Left ventricle myocardium inferior (tissue), 1 donor: Measurements from ENCODE around the gene EP400. TPM values are rescaled to one million over a fixed set of nuclear protein-coding genes. Genes with fewer than 3 reads are reported as not detected.

Source experiments
- DNase-seq: peaks from one replicate; pipeline ENCODE4 v3.0.0-alpha.2; 2020
- H3K27ac ChIP-seq: fragments of 200-600 bp; replicated peaks from 2 replicates; pipeline ENCODE4 v1.8.0; 2021
- H3K27me3 ChIP-seq: fragments of 200-600 bp; 2 replicates; pipeline ENCODE4 v1.8.0; 2021; ENCODE audit warnings: low read depth
- H3K36me3 ChIP-seq: fragments of 200-600 bp; 2 replicates; pipeline ENCODE4 v1.8.0; 2021
- H3K4me1 ChIP-seq: fragments of 200-600 bp; 2 replicates; pipeline ENCODE4 v1.8.0; 2021
- H3K4me3 ChIP-seq: fragments of 200-600 bp; 2 replicates; pipeline ENCODE4 v1.8.0; 2021; ENCODE audit warnings: mild to moderate bottlenecking, moderate library complexity
- H3K9me3 ChIP-seq: fragments of 200-600 bp; replicated peaks from 2 replicates; pipeline ENCODE4 v1.8.0; 2021
- intact Hi-C: fragments of 100-400 bp; cut with micrococcal nuclease; formaldehyde crosslinking; loops from one replicate; pipeline ENCODE4 v1.11.0; 2022
- total RNA-seq: library from RNA; stranded (reverse); fragmentation: NEBNext Ultra II Directional; extraction: Animal tissue kit (Norgen Biotek cat#: 25700); gene quantifications from one replicate; pipeline ENCODE4 v1.2.1, GENCODE V29; 2021
- TF ChIP-seq, protein P1 (sequence below): fragments of 200-600 bp; IDR thresholded peaks from 2 replicates; pipeline ENCODE4 v1.8.0; 2021; ENCODE audit warnings: antibody characterized with exemption, mild to moderate bottlenecking, borderline replicate concordance
- donor health status: DM: no; HTN: yes; CAD: no; lungs with severe emphysema.

Gene EP400
- total RNA-seq, 1 donor from 2014 or later: 15.3 TPM

DNA sequence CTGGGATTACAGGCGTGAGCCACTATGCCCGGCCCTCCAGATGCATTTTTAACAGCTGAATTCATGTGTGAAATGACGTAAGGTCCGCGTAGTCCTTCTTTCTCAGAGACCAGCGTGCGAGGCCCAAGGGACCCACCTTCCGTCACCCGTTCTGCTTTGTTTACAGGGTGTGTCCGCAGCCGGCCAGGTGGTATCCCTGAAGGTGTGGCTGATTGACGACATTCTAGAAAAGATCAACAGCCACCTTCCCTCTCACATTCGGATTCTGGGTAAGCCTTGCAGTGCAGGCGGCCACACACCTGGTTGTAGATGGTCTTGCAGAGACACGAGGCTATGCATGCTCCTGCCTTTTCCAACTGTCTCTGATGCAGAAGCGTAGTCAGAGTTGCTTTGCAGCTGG, 10.7 kb upstream of the EP400 start:
- no peak for DNase-seq
- Histone ChIP-seq H3K27me3 (no peaks in the 10 kb centered on the region), H3K9me3 (no peaks in the 10 kb centered on the region), H3K36me3 (peaks cover 50% of the 10 kb centered on the region), H3K4me3 (no peak overlapping the region), H3K4me1 (no peaks in the 10 kb centered on the region), H3K27ac (no peak overlapping the region)
- TF ChIP-seq, protein P1, sequence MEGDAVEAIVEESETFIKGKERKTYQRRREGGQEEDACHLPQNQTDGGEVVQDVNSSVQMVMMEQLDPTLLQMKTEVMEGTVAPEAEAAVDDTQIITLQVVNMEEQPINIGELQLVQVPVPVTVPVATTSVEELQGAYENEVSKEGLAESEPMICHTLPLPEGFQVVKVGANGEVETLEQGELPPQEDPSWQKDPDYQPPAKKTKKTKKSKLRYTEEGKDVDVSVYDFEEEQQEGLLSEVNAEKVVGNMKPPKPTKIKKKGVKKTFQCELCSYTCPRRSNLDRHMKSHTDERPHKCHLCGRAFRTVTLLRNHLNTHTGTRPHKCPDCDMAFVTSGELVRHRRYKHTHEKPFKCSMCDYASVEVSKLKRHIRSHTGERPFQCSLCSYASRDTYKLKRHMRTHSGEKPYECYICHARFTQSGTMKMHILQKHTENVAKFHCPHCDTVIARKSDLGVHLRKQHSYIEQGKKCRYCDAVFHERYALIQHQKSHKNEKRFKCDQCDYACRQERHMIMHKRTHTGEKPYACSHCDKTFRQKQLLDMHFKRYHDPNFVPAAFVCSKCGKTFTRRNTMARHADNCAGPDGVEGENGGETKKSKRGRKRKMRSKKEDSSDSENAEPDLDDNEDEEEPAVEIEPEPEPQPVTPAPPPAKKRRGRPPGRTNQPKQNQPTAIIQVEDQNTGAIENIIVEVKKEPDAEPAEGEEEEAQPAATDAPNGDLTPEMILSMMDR: no peak
- intact Hi-C loops: no loop called here

DNA sequence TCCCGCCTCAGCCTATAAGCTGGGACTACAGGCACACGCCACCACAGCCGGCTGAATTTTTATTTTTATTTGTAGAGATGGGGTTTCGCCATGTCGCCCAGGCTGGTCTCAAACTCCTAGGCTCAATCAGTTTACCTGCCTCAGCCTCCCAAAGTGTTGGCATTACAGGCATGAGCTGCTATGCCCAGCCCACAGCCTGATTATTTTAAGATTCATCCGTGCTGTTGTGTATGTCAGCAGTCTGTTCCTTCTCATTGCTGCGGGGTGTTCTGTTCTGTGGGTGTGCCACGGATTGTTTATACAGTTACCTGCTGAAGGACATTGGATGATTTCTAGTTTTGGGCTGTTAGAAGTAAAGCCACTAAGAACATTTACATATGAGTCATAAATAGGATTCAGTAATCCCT, 9.6 kb upstream of the EP400 start:
- Histone ChIP-seq H3K27ac (no peak overlapping the region), H3K9me3 (no peaks in the 10 kb centered on the region), H3K36me3 (peaks cover 49% of the 10 kb centered on the region), H3K27me3 (no peaks in the 10 kb centered on the region), H3K4me1 (no peaks in the 10 kb centered on the region), H3K4me3 (no peak overlapping the region)
- intact Hi-C loops: no loop called here
- no peak for DNase-seq
- TF ChIP-seq, protein P1: no peak

DNA sequence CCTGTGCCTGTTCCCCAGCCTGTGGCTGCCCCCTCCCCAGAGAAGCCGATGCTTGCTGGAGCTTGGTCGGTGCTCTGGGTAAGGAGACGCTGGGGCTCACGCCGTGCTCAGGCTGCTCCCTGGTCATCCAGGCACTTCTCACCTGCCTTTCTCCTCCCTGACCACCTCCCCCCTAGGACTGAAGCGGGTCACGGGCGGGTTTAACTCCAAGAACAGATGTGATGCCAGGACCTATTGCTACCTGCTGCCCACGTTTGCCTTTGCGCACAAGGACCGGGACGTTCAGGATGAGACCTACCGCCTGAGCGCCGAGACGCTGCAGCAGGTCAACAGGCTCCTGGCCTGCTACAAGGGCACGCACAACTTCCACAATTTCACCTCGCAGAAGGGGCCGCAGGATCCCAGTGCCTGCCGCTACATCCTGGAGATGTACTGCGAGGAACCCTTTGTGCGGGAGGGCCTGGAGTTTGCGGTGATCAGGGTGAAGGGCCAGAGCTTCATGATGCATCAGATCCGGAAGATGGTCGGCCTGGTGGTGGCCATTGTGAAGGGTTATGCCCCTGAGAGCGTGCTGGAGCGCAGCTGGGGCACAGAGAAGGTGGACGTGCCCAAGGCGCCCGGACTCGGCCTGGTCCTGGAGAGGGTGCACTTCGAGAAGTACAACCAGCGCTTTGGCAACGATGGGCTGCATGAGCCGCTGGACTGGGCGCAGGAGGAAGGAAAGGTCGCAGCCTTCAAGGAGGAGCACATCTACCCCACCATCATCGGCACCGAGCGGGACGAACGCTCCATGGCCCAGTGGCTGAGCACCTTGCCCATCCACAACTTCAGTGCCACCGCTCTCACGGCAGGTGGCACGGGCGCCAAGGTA, 8.4 kb upstream of the EP400 start:
- Histone ChIP-seq H3K27ac (no peak overlapping the region), H3K4me3 (no peak overlapping the region), H3K4me1 (no peaks in the 10 kb centered on the region), H3K27me3 (no peaks in the 10 kb centered on the region), H3K9me3 (no peaks in the 10 kb centered on the region), H3K36me3 (peaks cover 46% of the 10 kb centered on the region)
- intact Hi-C loops: no loop called here
- DNase-seq: no peak
- TF ChIP-seq, protein P1: no peak

DNA sequence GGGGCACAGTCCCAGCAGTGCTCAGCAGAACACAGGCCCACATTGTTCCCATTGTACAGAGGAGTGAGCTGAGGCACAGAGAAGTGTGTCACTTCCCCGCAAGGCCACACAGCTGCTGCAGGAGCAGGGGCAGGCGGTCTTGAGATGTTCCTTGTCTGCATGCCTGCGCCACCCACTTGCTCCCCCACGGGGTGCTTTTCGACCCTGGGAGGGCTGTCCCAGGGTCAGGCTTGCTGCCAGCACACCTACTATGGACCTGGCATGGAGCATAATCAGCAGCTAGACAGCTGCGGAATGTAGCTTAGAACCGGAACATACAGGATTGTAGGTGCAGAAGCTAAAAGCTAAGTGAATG, 7.8 kb upstream of the EP400 start:
- no peak for DNase-seq
- Histone ChIP-seq H3K9me3 (no peaks in the 10 kb centered on the region), H3K4me1 (no peaks in the 10 kb centered on the region), H3K4me3 (no peak overlapping the region), H3K27ac (no peak overlapping the region), H3K27me3 (no peaks in the 10 kb centered on the region), H3K36me3 (peaks cover 46% of the 10 kb centered on the region)
- TF ChIP-seq, protein P1: no peak
- intact Hi-C loops: no loop called here

DNA sequence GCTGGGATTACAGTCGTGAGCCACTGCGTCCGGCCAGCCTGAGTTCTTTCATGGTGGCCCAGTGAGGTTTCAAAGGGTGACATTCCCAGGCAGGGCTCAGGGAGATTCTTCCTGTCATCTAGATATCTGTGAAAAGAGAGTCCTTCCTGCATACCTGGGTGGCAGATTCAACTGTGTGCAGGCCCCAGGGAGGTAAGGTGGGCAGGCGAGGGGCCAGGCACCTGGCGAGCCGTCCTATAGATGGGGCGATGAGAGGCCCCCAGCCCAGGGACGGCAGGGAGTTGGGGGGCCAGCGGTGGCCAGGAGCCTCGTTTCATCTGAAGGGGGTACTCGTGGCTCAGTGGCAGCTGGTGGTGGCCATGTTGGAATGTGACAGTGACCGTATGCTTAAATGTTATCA, 7.1 kb upstream of the EP400 start:
- Histone ChIP-seq H3K9me3 (no peaks in the 10 kb centered on the region), H3K4me3 (no peak overlapping the region), H3K27ac (no peak overlapping the region), H3K36me3 (peaks cover 46% of the 10 kb centered on the region), H3K4me1 (peaks cover 4% of the 10 kb centered on the region), H3K27me3 (no peaks in the 10 kb centered on the region)
- intact Hi-C loops: no loop called here
- no peak for DNase-seq
- TF ChIP-seq, protein P1: no peak
